Measurements from ENCODE around the gene CDC25C. TPM values are rescaled to one million over a fixed set of nuclear protein-coding genes. Genes with fewer than 3 reads are reported as not detected.

Gene CDC25C
- polyA plus RNA-seq, 4 donors, result 0.54 to 8.8 (median 5.0) TPM

GRCh38 chr5:138366632-138367382 lies 35.2 kb upstream of the CDC25C start:
- no peak for DNase-seq
- Histone ChIP-seq H3K27me3 (ENCODE audit: control insufficient read depth in 3 of 3, insufficient read depth in 3 of 3, low read length in 3 of 3) (no peaks in the 10 kb centered on the region), H3K4me3 (ENCODE audit: low read depth in 1 of 3, low read length in 3 of 3) (no peak overlapping the region), H3K9me3 (ENCODE audit: control insufficient read depth in 2 of 2, insufficient read depth in 1 of 2, low read depth in 1 of 2, low read length in 1 of 2) (no peaks in the 10 kb centered on the region), H3K4me1 (ENCODE audit: control insufficient read depth in 3 of 3, insufficient read depth in 2 of 3, low read depth in 1 of 3, low read length in 2 of 3) (peaks cover 0 to 9% (median 0%) of the 10 kb centered on the region in 3 donors), H3K36me3 (ENCODE audit: control insufficient read depth in 3 of 3, insufficient read depth in 2 of 3, low read depth in 1 of 3, low read length in 3 of 3) (peaks cover 0 to 11% (median 0%) of the 10 kb centered on the region in 3 donors), H3K27ac (ENCODE audit: low read depth in 1 of 3, low read length in 2 of 3) (no peak overlapping the region)
- WGBS, 3 donors, result 45 to 58% (median 56%) methylated on average over 4 of the region's 4 CpGs
- FAIRE-seq, result no peak

DNA sequence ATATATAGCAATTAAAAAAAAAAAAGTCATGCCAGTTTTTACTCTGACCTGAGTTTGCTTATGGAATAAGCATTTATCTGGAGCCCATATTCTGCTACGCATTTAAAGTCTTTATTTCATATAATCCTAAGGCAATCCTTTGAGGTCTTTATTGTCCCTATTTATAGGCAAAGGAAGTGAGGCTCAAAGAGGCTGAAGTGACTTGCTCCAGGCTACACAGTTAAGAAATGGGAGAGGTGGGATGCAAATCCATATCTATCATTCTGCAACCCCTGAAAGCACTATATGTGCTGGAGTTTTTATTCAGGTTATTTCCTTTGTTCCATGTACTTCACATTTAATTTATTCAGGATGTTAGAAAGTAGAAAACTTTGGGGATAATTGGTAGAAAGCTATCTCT lies 33.0 kb upstream of the CDC25C start:
- Histone ChIP-seq H3K4me3 (ENCODE audit: low read depth in 1 of 3, low read length in 3 of 3) (no peak overlapping the region), H3K27ac (ENCODE audit: low read depth in 1 of 3, low read length in 2 of 3) (no peak overlapping the region), H3K36me3 (ENCODE audit: control insufficient read depth in 3 of 3, insufficient read depth in 2 of 3, low read depth in 1 of 3, low read length in 3 of 3) (peaks cover 0 to 12% (median 0%) of the 10 kb centered on the region in 3 donors), H3K9me3 (ENCODE audit: control insufficient read depth in 2 of 2, insufficient read depth in 1 of 2, low read depth in 1 of 2, low read length in 1 of 2) (no peaks in the 10 kb centered on the region), H3K4me1 (ENCODE audit: control insufficient read depth in 3 of 3, insufficient read depth in 2 of 3, low read depth in 1 of 3, low read length in 2 of 3) (peaks cover 0 to 8% (median 0%) of the 10 kb centered on the region in 3 donors), H3K27me3 (ENCODE audit: control insufficient read depth in 3 of 3, insufficient read depth in 3 of 3, low read length in 3 of 3) (no peaks in the 10 kb centered on the region)
- FAIRE-seq (no peak), DNase-seq (no peak)
- 89 to 98% (median 98%) methylated on average over 1 of the region's 1 CpG for WGBS, 3 donors

DNA sequence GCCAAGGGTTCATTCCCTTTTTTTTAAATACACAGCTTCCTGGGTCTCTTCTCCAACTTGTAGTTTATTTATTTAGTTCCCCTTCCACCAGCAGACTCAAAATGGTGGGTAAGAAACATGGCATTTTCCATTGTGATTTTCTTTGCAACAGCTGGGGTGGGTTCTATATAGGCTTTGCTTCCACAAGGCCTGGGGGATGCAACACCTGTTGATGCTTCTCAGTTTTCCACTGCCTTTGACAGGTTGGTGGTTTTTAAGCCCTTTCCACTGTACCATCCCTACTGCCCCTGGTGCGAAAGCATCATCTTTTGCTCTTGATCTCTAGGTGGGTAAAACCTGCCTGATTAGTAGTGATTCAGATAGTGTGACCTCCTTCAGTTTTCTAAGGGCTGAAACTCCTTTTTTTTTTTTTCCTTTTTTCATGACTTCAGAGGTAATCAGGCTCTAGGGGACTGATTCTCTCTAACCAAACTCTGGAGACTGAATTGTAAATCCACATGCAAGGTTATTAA lies 29.4 kb upstream of the CDC25C start:
- no peak overlapping the region for H3K27ac ChIP-seq (ENCODE audit: low read depth in 1 of 3, low read length in 2 of 3)
- H3K4me3 ChIP-seq (ENCODE audit: low read depth in 1 of 3, low read length in 3 of 3), result no peak overlapping the region
- no peak for FAIRE-seq
- H3K9me3 ChIP-seq (ENCODE audit: control insufficient read depth in 2 of 2, insufficient read depth in 1 of 2, low read depth in 1 of 2, low read length in 1 of 2), result no peaks in the 10 kb centered on the region
- peaks cover 0 to 16% (median 0%) of the 10 kb centered on the region in 3 donors for H3K36me3 ChIP-seq (ENCODE audit: control insufficient read depth in 3 of 3, insufficient read depth in 2 of 3, low read depth in 1 of 3, low read length in 3 of 3)
- no peaks in the 10 kb centered on the region for H3K27me3 ChIP-seq (ENCODE audit: control insufficient read depth in 3 of 3, insufficient read depth in 3 of 3, low read length in 3 of 3)
- no peak for DNase-seq
- H3K4me1 ChIP-seq (ENCODE audit: control insufficient read depth in 3 of 3, insufficient read depth in 2 of 3, low read depth in 1 of 3, low read length in 2 of 3), result peaks cover 0 to 3% (median 0%) of the 10 kb centered on the region in 3 donors
- 88 to 100% (median 100%) methylated on average over 1 of the region's 1 CpG for WGBS, 3 donors

- no peak overlapping the region for H3K27ac ChIP-seq (ENCODE audit: low read depth in 1 of 3, low read length in 2 of 3)
- no peak for FAIRE-seq
Measured at GRCh38 chr5:138359621-138360020, 28.0 kb upstream of the CDC25C start.

GRCh38 chr5:138354926-138355378 lies 23.3 kb upstream of the CDC25C start:
- H3K4me1 ChIP-seq (ENCODE audit: control insufficient read depth in 3 of 3, insufficient read depth in 2 of 3, low read depth in 1 of 3, low read length in 2 of 3), result peaks cover 3 to 15% (median 5%) of the 10 kb centered on the region in 3 donors
- H3K27ac ChIP-seq (ENCODE audit: low read depth in 1 of 3, low read length in 2 of 3), result no peak overlapping the region
- FAIRE-seq, result no peak
- WGBS, 3 donors, result 16 to 19% (median 17%) methylated on average over 6 of the region's 6 CpGs
- DNase-seq, result peak; percentile 54 to 59
- no peaks in the 10 kb centered on the region for H3K27me3 ChIP-seq (ENCODE audit: control insufficient read depth in 3 of 3, insufficient read depth in 3 of 3, low read length in 3 of 3)
- H3K4me3 ChIP-seq (ENCODE audit: low read depth in 1 of 3, low read length in 3 of 3), result peak overlapping the region in 2 of 3 donors; percentile 98 to 99
- H3K9me3 ChIP-seq (ENCODE audit: control insufficient read depth in 2 of 2, insufficient read depth in 1 of 2, low read depth in 1 of 2, low read length in 1 of 2), result peaks cover 0 to 6% of the 10 kb centered on the region in 2 donors
- H3K36me3 ChIP-seq (ENCODE audit: control insufficient read depth in 3 of 3, insufficient read depth in 2 of 3, low read depth in 1 of 3, low read length in 3 of 3), result peaks cover 0 to 4% (median 0%) of the 10 kb centered on the region in 3 donors

More at GRCh38 chr5:138359621-138360020, 28.0 kb upstream of the CDC25C start:
- H3K36me3 ChIP-seq (ENCODE audit: control insufficient read depth in 3 of 3, insufficient read depth in 2 of 3, low read depth in 1 of 3, low read length in 3 of 3), result peaks cover 0 to 14% (median 0%) of the 10 kb centered on the region in 3 donors
- no peak for DNase-seq
- WGBS, 3 donors, result 58 to 72% (median 65%) methylated on average over 3 of the region's 3 CpGs
- H3K4me3 ChIP-seq (ENCODE audit: low read depth in 1 of 3, low read length in 3 of 3), result no peak overlapping the region
- H3K4me1 ChIP-seq (ENCODE audit: control insufficient read depth in 3 of 3, insufficient read depth in 2 of 3, low read depth in 1 of 3, low read length in 2 of 3), result peaks cover 0 to 11% (median 3%) of the 10 kb centered on the region in 3 donors
- no peaks in the 10 kb centered on the region for H3K27me3 ChIP-seq (ENCODE audit: control insufficient read depth in 3 of 3, insufficient read depth in 3 of 3, low read length in 3 of 3)
- no peaks in the 10 kb centered on the region for H3K9me3 ChIP-seq (ENCODE audit: control insufficient read depth in 2 of 2, insufficient read depth in 1 of 2, low read depth in 1 of 2, low read length in 1 of 2)

DNA sequence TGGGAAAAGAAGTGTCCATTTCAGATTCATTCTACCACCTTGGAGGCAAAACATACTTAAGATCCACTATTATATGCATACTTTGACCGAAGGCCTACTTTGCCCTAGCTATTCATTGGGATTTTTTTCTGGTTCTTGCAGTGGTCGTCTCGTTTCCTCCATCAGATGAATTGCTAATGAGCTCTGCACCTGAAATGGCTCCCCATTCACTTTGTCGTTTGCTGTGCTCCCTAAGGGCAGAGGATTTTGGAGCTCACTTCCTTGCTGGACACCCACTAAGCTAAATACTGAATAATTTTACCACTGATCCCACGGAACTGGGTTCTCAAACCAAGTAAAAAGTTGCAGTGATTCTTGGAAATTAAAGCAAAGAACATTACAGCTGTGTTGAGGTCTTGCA lies 22.8 kb upstream of the CDC25C start:
- Histone ChIP-seq H3K27ac (ENCODE audit: low read depth in 1 of 3, low read length in 2 of 3) (peak overlapping the region in 1 of 3 donors; percentile 99), H3K4me1 (ENCODE audit: control insufficient read depth in 3 of 3, insufficient read depth in 2 of 3, low read depth in 1 of 3, low read length in 2 of 3) (peaks cover 3 to 15% (median 3%) of the 10 kb centered on the region in 3 donors), H3K4me3 (ENCODE audit: low read depth in 1 of 3, low read length in 3 of 3) (peak overlapping the region in 2 of 3 donors; percentile 98 to 99), H3K36me3 (ENCODE audit: control insufficient read depth in 3 of 3, insufficient read depth in 2 of 3, low read depth in 1 of 3, low read length in 3 of 3) (peaks cover 0 to 8% (median 0%) of the 10 kb centered on the region in 3 donors), H3K9me3 (ENCODE audit: control insufficient read depth in 2 of 2, insufficient read depth in 1 of 2, low read depth in 1 of 2, low read length in 1 of 2) (peaks cover 0 to 6% of the 10 kb centered on the region in 2 donors), H3K27me3 (ENCODE audit: control insufficient read depth in 3 of 3, insufficient read depth in 3 of 3, low read length in 3 of 3) (no peaks in the 10 kb centered on the region)
- no peak for DNase-seq
- 7 to 19% (median 12%) methylated on average over 5 of the region's 5 CpGs for WGBS, 3 donors
- no peak for FAIRE-seq

DNA sequence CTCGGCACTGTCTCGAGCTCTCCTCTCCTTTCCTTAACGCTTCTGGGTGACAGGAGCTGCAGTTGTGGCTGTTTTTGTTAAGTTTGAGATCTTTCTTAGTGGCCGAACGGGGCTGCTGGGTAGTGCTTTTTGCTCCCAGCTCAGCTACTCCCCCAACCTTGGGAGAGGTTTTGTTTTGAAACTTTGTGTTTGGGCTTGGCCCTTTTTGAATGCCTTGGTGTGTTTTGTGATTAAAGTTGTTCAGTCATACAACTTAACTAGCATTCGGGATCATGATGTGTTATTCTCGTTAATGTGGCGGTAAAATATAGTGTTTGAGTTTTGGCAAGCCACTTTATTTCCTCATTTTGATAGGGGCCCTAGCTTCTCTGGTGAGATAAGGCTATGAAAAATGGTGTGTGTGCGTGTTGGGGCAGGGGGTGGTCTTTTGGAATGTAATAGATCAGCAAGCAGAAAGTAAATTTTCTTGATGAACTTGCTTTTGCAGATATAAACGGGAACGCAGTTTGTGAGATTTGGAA lies 22.0 kb upstream of the CDC25C start:
- H3K27ac ChIP-seq (ENCODE audit: low read depth in 1 of 3, low read length in 2 of 3), result peak overlapping the region; percentile 93 to 99 (median 97)
- no peaks in the 10 kb centered on the region for H3K27me3 ChIP-seq (ENCODE audit: control insufficient read depth in 3 of 3, insufficient read depth in 3 of 3, low read length in 3 of 3)
- H3K9me3 ChIP-seq (ENCODE audit: control insufficient read depth in 2 of 2, insufficient read depth in 1 of 2, low read depth in 1 of 2, low read length in 1 of 2), result peaks cover 0 to 6% of the 10 kb centered on the region in 2 donors
- H3K36me3 ChIP-seq (ENCODE audit: control insufficient read depth in 3 of 3, insufficient read depth in 2 of 3, low read depth in 1 of 3, low read length in 3 of 3), result peaks cover 0 to 13% (median 0%) of the 10 kb centered on the region in 3 donors
- DNase-seq (no peak), FAIRE-seq (no peak)
- WGBS, 3 donors, result 1% methylated on average over 11 of the region's 11 CpGs
- H3K4me1 ChIP-seq (ENCODE audit: control insufficient read depth in 3 of 3, insufficient read depth in 2 of 3, low read depth in 1 of 3, low read length in 2 of 3), result peaks cover 3 to 15% (median 3%) of the 10 kb centered on the region in 3 donors
- peak overlapping the region; percentile 98 to 99 (median 98) for H3K4me3 ChIP-seq (ENCODE audit: low read depth in 1 of 3, low read length in 3 of 3)

DNA sequence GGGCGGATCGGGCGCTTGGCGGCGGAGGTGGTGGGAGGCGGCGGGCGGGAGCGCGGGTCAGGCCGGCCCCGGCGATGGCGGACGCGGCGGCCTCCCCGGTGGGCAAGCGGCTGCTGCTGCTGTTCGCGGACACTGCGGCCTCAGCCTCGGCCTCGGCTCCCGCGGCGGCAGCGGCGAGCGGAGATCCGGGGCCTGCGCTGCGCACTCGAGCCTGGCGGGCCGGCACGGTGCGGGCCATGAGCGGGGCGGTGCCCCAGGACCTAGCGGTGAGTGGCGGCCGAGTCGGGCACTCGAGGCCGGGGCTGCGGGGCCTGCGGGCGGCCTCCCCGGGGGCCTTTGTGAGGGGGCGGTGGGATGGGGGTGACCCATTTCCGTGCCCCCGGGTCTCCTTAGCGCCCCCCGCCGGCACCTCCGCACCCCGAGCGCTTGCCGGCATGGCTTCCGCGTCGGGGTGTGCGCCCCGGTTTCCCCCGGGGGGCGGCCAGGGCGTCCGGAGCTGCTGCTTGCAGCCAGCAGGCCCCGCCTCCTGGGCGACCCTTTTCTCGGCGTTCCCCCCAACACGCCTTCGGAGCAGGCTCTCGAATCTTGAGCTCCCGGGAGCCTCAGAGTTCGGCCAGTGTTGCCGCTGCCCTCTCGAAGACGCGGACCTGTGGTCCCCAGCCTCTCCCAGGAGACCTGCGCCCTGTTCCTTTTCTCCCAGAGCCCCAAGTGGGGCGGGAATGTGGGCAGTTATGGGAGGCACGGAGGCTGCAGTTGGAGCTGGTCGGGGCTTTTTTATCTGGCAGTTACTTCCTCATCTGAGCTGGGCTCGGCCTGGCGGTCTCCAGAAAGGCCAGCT lies 21.3 kb upstream of the CDC25C start:
- Histone ChIP-seq H3K36me3 (ENCODE audit: control insufficient read depth in 3 of 3, insufficient read depth in 2 of 3, low read depth in 1 of 3, low read length in 3 of 3) (peaks cover 0 to 18% (median 4%) of the 10 kb centered on the region in 3 donors), H3K4me3 (ENCODE audit: low read depth in 1 of 3, low read length in 3 of 3) (peak overlapping the region; percentile 98 to 99 (median 98)), H3K27ac (ENCODE audit: low read depth in 1 of 3, low read length in 2 of 3) (peak overlapping the region; percentile 93 to 99 (median 97)), H3K27me3 (ENCODE audit: control insufficient read depth in 3 of 3, insufficient read depth in 3 of 3, low read length in 3 of 3) (no peaks in the 10 kb centered on the region), H3K4me1 (ENCODE audit: control insufficient read depth in 3 of 3, insufficient read depth in 2 of 3, low read depth in 1 of 3, low read length in 2 of 3) (peaks cover 3 to 15% (median 3%) of the 10 kb centered on the region in 3 donors), H3K9me3 (ENCODE audit: control insufficient read depth in 2 of 2, insufficient read depth in 1 of 2, low read depth in 1 of 2, low read length in 1 of 2) (peaks cover 0 to 6% of the 10 kb centered on the region in 2 donors)
- WGBS, 3 donors, result 0 to 1% (median 0%) methylated on average over 41 to 88 of the region's 88 CpGs
- no peak for FAIRE-seq
- DNase-seq, result peak; percentile 76 to 84

Measured in small intestine (tissue), 7 donors.